Stimulated activated CD8-positive, alpha-beta memory T cell treated with anti-CD3 and anti-CD28 coated beads, Interleukin-12 subunit alpha, Interleukin-12 subunit beta, amount 100 ng/mL, for 4 hours (primary cell): ENCODE measurements around the gene HEXB.
"Not testable (repeated sequence)": the region's sequence is repeated elsewhere in the genome, so short reads cannot be mapped to it uniquely, and the experiment has no call there.

ENCODE experiments used
- DNase-seq: peaks from one replicate; pipeline ENCODE4 v3.0.0-alpha.2; 2020; ENCODE audit warnings: low read depth

HEXB gene

DNA sequence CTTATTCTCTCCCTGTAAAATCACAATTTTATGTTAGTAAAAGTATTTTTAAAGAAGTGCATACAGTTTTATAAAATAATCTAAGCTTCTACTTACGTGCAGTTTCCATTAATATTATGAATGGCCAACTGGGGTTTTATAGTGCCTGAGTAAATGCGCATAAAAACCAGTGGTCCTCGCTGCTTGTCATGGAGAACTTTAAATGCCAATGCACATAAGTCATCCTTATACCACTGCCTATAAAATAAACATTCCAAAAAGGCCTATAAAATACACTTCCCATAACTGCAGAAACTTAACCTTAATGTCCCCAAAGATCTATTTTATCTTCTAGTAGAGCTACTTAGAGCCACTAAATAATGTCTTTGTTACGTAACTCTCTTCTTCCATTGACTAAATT lies 53.4 kb downstream of the HEXB start:
- DNase-seq: no peak

DNA sequence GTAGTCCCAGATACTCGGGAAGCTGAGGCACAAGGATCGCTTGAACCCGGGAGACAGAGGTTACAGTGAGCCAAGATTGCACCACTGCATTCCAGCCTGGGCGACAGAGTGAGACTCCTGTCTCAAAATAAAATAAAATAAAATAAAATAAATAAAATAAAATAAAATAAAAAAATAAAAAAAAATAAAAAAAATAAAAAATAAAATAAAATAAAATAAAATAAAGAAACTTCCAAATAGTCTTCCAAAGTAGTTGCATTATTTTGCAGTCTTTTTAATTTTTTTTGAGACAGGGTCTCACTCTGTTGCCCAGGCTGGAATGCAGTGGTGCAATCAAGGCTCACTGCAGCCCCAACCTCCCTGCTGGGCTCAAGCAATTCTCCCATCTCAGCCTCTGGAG lies 63.7 kb downstream of the HEXB start:
- not testable (repeated sequence) for DNase-seq

GRCh38 chr5:74761241-74761640 lies 76.2 kb downstream of the HEXB start:
- no peak for DNase-seq

- DNase-seq: no peak
Measured at GRCh38 chr5:74762599-74762998, 77.6 kb downstream of the HEXB start.

- no peak for DNase-seq
Measured at GRCh38 chr5:74763504-74763903, 78.5 kb downstream of the HEXB start.

DNA sequence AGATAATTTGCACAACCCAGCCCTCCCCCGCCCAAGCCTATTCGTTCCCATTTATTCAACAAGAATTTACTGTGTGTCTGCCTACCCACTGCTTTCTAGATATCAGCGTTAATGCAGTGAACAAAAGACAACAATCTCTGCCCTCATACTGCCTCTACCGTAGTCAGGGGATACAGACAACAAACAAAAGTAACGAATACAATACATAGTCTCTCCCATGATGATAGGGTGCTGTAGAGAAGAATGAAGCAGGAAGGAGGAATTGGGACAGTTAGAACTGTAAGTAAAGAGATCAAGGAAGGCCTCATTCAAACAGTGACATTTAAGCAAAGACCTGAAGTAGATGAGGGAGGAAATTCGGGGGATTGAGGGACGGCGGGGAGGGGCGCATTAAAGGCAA lies 80.2 kb downstream of the HEXB start:
- no peak for DNase-seq

DNA sequence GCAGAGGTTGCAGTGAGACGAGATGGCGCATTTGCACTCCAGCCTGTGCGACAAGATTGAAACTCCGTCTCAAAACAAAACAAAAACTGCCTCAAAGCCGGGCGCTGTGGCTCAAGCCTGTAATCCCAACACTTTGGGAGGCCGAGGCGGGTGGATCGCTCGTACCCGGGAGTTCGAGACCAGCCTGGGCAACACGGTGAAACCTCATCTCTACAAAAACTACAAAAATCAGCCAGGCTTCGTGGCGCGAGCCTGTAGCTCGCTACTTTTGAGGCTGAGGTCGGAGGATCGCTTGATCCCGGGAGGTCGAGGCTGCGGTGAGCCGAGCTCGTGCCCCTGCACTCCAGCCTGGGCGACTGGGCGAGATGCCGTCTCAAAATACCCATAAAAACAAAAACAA lies 80.9 kb downstream of the HEXB start:
- DNase-seq: no peak

- no peak for DNase-seq
Measured at GRCh38 chr5:74766418-74766848, 81.4 kb downstream of the HEXB start.

DNA sequence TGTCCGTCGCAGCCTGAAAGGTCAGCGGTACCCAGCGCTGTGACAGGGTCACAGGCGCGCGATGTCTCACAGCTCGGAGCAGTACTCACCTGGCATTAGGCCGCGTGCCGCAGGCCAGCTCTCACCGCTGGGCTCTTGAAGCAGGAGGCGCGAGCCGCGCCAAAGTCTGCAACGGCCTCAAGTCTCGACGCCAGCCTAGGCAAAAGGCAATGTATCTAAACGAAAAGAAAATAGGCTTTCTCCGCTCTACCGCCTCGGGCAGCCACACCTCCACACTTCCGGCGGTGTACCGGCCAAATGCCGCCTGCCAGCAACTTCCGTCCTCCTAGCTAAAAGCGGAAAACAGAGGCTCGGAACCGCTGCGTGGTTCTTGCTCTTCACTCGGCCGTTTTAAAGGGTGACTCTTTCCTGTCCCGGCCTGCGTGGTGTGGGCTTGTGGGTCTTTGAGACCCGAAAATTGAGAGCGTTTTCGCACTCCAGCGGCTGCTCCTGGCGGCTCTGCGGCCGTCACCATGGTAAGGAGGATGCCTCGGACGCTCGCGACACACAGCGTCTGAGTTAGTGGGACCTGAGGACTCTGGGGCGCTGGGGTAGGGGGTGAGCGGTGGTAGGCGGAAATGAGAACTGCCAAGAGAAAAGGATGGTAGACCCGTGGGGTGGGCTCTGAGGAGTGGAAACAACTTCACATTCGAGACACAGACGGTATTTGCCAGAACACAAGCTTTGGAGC lies 82.0 kb downstream of the HEXB start, which contains the start of the genes GFM2 and NSA2:
Gene GFM2, minus strand, starts transcription at position 269 of the 730 bp plus-strand sequence. CDS start 3,375 bp downstream, outside the sequence.
Gene NSA2, plus strand, starts transcription at position 401 of the 730 bp plus-strand sequence. Its CDS starts 112 bp downstream, at position 513.
- DNase-seq: peak; percentile 87

DNA sequence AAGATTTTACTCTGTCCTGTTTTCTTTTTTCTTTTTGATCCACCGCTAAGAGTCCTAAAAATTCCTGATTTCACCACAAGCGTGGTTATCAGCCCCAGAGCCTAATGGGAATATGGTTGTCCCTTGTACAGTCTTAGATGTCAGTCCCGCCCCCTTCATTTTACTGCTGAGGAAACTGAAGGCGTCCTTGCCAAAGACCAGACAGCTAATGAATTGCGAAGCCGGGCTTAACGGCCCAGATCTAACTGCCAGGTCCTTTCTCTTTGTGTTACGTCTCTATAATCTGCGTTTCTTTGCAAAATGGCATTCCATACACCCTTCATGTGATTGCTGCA lies 82.5 kb downstream of the HEXB start:
- no peak for DNase-seq
